Activated CD4-positive, CD25-positive, alpha-beta regulatory T cell treated with anti-CD3 and anti-CD28 coated beads, Interleukin-2, amount 50 U/mL, for 24 hours (primary cell): ENCODE measurements around the gene LILRB3.
A peak's percentile ranks its signal among the peaks of the same experiment; 100 is the strongest.
"Not testable (repeated sequence)": the region's sequence is repeated elsewhere in the genome, so short reads cannot be mapped to it uniquely, and the experiment has no call there.

Experiments used
- ATAC-seq, 2 donors: fragments of 150-1000 bp; cut with Tn5 transposase; one replicate each; pipeline ENCODE4 v1.10.0; 2021; ENCODE audit warnings: mild to moderate bottlenecking in 1 of 2, moderate library complexity in 1 of 2

The LILRB3 gene

DNA sequence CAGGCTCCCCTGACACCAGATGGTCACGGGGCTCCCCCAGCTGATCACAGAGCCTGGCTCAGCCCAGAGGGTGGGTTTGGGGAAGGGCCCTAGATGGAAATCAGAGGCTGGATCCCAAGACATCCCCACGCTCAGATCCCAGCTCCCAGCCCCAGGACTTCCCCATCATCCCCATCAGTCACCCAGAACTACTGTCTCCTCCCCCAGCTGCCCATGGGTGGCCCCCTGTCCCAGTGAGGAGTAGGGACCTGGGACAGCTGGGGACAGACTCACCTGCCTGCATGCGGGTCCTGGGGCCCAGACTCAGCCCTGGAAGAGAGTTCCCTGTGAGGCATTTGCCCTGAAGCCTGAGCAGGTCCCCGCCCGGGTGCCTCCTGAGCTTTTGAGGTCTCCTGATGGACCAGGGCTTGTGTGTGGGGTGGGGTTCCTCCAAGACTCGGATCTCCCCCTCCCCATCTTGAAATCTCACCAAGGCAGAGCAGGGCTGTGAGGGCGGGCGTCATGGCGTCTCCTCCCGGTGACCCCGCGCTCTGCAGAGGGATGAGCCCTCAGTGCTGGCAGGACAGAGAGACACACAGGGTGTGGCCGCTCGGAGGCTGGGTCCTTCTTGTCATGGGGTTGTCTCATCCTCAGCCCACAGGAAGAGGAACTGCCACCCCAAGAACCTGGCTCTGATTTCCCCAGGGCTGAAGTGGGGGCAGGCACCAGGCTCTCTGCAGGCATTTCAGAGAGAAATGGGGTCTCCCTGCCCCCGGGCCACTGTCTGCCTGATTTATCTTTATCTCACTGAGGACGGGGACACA, at the start of gene LILRB3:
Gene LILRB3, minus strand, starts transcription at position 534 of the 803 bp plus-strand sequence. Its CDS starts 31 bp downstream, at position 503.
- ATAC-seq, result peak in 1 of 2 donors; percentile 23

DNA sequence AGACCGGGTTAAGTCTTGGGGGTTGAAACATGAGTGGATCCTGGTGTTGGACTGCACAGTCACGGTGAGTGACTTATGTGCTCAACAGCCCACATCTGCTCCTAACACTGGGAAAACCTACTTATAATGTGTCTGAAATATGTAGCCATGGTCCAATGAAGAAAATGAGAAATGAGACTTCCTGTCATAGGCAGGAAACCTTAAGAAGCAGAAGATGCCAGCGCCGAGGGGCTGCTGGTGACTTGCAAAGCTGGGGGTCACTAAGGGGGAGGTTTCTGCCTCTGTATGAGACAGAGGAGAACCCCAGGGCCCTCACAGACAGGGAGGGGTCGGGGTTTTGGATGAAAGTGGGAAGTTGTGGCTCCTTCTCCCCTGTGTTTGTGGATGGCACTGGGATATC, 49.4 kb upstream of the LILRB3 start:
- ATAC-seq, result not testable (repeated sequence)

DNA sequence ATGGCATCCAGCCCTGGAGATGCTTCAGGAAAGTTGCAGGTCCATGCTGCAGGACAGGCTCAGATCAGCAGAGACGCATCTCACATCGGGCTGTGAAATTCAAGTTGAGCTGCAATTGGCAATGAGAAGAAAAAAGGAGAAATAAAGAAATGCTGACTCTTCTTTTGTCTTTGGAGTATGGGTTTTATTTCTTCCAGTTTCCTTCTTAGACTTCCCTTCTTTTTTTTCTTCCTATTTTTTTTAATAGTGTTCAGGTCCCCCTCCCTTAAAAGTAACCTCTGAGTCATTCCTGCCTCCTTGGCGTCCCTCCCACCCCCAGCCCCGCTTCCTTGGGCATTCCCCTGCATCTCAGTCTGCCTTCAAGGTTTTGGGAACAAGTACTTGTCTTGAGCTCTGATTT, 48.8 kb upstream of the LILRB3 start:
- ATAC-seq, result not testable (repeated sequence)

GRCh38 chr19:54271106-54271505, 48.3 kb upstream of the LILRB3 start:
- ATAC-seq, result no peak

- no peak for ATAC-seq
These were observed 46.1 kb upstream of the LILRB3 start for GRCh38 chr19:54268936-54269335.

- peak in 1 of 2 donors; percentile 46 for ATAC-seq
These were observed 43.3 kb upstream of the LILRB3 start for GRCh38 chr19:54266133-54266532.

DNA sequence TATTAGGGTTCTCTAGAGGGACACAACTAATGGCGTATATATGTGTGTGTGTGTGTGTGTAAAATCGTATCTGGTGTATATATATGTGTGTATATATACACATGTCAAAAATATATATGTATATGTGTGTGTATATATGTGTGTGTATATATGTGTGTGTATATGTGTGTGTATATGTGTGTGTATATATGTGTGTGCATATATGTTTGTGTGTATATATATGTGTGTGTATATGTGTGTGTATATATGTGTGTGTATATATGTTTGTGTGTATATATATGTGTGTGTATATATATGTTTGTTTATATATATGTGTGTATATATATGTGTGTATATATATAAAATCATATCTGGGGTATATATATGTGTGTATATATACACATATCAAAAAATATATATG, 39.7 kb upstream of the LILRB3 start:
- no peak for ATAC-seq

DNA sequence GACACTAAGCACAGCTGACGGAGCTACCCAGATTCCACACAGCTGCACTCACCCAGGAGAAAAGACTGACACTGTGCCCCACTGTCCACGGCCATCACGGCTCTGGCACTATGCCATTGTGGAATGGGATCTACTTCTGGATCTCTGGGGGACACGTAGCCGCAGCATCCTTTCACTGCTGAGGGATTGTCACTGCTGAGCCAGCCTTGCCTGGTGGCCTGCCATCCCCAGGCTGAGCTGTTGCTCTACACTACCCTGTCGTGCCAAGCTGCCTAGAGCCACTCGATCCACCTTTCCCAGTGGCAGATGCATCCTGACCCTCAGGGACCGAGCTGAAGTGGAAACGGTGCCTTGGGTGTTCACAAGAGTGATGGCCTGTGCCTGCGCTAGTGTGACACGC, 39.3 kb upstream of the LILRB3 start:
- no peak for ATAC-seq

- no peak for ATAC-seq
These were observed 34.3 kb upstream of the LILRB3 start, which contains the start of gene LILRB5 for GRCh38 chr19:54257116-54257480. TSS of gene LILRB5 (minus strand) at chr19:54257273. CDS start at chr19:54257193, 80 bp downstream.

- no peak for ATAC-seq
These were observed 33.7 kb upstream of the LILRB3 start for GRCh38 chr19:54256250-54257115.

DNA sequence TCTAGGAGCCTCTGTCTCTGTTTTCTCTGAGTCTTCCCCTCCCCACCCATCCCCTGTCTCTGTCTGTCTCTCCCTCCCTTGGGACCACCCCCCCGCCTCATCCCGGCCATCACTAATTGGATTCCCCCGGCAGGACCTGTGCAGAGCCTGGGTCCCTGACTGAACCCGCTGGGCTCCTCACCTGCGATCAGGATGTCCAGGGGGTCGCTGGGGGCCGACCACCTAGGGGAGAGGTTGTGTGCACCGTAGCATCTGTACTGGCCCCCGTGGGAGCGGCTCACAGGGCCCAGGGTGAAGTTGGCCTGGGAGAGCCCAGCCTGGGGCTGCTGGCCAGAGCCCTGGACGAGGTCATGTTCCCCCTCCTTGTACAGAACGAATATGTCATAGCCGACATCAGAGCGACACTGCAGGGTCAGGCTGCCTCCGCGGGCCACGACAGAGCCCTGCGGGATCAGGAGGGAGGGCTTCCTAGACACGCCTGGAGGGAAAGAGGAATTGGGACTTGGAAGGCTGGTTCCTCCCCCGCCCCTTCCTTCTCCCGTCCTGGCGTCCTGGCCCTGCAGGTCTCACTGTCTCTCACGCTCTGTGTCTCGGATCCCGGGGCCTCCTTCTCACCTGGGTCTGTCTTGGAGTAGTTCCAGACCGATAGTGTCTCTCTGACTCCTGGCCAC, 32.4 kb upstream of the LILRB3 start:
- ATAC-seq, result no peak

DNA sequence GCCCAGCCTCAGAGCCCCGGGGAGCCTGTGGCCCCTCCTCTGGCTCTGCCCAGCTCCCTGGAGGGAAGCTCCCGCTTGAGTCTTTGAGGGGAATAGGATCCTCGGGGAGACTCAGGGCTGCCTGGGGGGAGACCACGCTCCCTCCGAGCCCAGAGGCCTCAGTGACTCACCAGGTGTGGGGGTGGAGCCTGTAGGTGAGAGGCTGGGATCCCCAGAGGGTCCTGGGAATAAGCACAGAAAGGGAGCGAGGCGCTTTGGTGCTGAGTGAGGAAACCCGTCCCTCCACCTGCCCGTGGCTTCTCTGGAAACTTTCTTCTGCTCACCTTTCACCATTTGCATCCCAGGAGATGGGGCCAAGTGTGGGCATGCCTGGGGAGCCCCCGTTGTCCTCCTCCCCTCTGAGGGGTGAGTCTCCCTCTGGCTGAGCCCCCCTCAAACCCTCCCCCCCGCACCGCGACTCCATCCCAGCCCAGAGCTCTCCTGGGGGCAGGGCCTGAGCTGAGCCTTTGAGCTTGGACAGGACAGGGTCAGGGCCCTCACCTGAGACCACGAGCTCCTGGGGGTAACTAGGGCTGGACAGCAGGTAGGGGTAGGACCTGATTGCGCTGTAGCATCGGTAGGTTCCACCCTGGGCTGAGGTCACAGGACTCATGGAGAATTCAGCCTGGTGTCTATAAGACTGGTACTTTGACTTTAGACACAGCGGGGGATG, 31.5 kb upstream of the LILRB3 start:
- no peak for ATAC-seq

DNA sequence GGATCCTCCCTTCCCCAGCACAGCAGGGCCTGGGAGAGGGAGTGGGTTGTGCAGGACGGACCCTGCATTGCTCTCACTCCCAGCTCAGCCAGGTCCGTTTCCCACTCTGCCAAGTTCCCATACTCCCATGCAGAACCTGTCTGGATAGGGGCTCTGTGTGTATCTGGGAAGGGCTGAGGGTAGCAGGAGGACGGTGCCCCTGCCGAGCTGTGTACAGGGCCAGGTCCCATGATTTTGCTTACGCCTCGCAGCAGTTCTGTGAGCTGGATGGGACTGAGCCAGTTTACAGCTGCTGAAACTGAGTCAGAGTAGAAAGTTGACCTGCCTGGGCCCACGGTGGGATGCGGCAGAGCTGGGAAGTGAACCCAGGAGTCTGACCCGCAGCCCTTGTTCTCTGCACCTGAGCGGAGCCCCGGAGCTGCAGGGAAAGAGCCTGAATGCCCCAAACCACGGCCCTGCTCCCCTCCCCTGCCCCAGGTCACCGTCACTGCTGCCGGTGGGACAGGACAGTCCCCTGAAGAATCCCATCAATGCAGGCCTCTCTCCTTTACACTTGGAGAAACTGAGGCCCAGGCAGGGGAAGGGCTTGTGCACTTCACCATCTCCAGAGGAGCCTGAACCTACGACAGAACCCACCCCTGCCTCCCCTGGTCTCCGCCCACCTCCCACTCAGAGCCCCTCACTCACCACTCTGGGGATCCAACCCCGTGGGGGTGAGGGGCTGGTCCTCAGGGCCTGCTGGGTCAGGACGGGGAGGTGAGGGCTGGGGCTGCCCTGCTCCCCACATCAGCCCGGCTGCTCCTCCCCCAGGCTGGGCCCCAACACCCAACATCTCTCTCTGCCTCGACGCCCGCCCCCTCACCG, 30.8 kb upstream of the LILRB3 start:
- no peak for ATAC-seq

DNA sequence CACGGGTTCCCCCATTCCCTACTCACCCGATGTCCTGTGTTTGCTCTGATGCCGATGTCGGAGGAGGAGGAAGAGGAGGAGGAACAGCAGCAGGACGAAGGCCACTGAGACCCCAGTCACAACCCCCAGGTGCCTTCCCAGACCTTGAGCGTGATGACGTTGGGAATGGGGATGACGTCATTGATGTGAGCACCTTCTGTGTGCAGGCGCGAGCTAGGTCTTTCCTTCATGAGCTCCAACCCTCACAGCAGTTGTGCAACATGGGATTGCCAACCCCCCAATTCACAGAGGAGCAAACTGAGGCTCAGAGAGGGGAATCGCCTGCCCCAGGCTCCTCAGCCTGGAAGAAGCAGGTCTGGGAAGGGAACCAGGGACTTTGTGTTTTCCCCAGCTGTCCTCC, 30.0 kb upstream of the LILRB3 start:
- ATAC-seq, result no peak

DNA sequence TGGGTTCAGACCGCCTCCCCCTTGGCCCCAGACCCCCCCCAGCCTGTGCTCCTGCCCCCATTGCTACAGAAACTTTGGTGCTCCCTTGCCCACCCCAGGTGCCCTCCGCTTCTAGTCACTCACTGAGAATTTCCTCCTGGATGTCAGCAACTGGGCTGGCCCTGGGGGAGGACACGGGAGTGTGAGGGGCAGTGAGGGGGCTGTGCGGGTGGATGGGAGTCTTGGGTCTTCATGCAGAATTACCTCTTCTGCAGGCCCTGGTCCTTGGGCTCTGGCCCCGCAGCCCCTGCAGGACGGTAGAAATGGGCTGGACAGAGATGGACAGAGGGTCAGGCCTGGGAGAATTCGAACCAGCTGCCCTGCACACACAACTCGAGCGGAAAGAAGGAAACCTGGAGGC, 29.4 kb upstream of the LILRB3 start:
- no peak for ATAC-seq

- ATAC-seq, result peak; percentile 75 to 76
These were observed 25.3 kb upstream of the LILRB3 start for GRCh38 chr19:54248016-54248601.

- no peak for ATAC-seq
These were observed 24.5 kb upstream of the LILRB3 start for GRCh38 chr19:54247106-54247930.

DNA sequence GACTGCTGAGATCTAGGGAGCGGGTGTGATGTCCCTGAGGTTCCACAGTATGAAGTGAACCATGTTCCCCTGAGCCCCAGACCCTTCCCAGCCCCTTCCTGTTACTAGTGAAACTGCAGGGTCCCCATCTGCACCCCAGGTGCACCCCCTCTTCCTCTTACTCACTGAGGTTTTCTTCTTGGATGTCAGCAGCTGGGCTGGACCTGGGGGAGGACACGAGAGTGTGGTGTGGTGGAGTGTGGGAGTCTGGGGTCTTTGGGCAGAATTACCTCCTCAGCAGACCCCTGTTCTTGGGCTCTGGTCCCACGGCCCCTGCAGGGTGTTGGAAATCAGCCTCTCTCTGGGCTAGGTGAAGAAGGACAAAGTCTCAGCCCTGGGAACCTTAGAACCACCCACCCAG, 23.1 kb upstream of the LILRB3 start:
- ATAC-seq, result no peak

GRCh38 chr19:54243809-54244208, 21.0 kb upstream of the LILRB3 start:
- not testable (repeated sequence) for ATAC-seq

DNA sequence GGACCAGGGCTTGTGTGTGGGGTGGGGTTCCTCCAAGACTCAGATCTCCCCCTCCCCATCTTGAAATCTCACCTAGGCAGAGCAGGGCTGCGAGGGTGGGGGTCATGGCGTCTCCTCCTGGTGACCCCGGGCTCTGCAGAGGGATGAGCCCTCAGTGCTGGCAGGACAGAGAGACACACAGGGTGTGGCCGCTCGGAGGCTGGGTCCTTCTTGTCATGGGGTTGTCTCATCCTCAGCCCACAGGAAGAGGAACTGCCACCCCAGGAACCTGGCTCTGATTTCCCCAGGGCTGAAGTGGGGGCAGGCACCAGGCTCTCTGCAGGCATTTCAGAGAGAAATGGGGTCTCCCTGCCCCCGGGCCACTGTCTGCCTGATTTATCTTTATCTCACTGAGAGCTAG, 19.8 kb upstream of the LILRB3 start, which contains the start of gene LILRA6:
Gene LILRA6, minus strand, starts transcription at position 145 of the 400 bp plus-strand sequence.
- not testable (repeated sequence) for ATAC-seq
